ENCODE results near the gene GOLGA3. TPM values are rescaled to one million over a fixed set of nuclear protein-coding genes. Genes with fewer than 3 reads are reported as not detected.
"Not testable (repeated sequence)": the region's sequence is repeated elsewhere in the genome, so short reads cannot be mapped to it uniquely, and the experiment has no call there.

The GOLGA3 gene
- total and polyA plus RNA-seq, 2 donors from 2014 or later = 7.7 to 53.0 TPM

DNA sequence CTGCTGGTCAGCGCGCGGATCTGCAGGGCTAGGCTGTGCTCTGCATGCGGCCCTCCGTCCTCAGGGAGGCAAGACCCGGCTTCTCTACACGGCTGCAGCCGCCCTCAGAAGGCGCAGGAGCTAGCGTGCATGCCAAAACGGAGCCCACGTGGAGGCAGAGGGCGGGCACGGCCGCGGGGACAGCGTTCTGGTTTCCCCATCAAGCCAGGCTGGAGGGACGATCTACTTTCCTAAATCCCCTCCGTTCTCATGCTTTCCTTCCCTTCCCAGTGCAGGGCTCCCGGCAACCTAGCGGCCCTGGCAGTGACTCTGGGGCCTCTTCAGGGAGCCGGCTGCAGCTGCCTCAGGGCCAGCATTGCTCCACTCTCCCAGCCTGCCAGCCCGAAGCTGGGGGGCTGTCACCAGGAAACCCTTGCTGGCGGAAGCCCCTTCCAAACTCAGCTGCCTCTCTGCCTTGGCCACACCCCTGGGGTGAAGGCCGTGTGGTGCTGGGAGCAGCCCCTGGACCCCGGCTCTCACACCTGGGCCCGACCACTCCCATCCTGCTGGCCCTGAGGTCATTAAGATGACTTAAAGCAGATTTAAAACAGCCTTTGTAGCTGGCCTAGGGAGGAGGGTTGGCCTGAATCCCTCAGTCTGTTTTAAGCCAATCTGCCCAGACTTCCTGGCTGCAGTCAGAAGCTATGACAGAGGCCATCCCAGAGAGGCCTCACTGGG, 9.2 kb upstream of the GOLGA3 start:
- TF ChIP-seq, protein P1, sequence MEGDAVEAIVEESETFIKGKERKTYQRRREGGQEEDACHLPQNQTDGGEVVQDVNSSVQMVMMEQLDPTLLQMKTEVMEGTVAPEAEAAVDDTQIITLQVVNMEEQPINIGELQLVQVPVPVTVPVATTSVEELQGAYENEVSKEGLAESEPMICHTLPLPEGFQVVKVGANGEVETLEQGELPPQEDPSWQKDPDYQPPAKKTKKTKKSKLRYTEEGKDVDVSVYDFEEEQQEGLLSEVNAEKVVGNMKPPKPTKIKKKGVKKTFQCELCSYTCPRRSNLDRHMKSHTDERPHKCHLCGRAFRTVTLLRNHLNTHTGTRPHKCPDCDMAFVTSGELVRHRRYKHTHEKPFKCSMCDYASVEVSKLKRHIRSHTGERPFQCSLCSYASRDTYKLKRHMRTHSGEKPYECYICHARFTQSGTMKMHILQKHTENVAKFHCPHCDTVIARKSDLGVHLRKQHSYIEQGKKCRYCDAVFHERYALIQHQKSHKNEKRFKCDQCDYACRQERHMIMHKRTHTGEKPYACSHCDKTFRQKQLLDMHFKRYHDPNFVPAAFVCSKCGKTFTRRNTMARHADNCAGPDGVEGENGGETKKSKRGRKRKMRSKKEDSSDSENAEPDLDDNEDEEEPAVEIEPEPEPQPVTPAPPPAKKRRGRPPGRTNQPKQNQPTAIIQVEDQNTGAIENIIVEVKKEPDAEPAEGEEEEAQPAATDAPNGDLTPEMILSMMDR (IDR thresholded peaks at IDR 0.05; ENCODE audit: borderline replicate concordance, extremely low read depth, insufficient read depth) = no peak
- Histone ChIP-seq H3K4me1 (ENCODE audit: control insufficient read depth in 2 of 3, insufficient read depth in 2 of 3, low read depth in 1 of 3, low read length in 3 of 3) (no peaks in the 10 kb centered on the region), H3K36me3 (ENCODE audit: control insufficient read depth in 2 of 3, insufficient read depth in 3 of 3, low read length in 3 of 3) (peaks cover 0 to 22% (median 14%) of the 10 kb centered on the region in 3 donors), H3K9me3 (ENCODE audit: control insufficient read depth in 2 of 3, insufficient read depth in 1 of 3, low read length in 3 of 3) (no peaks in the 10 kb centered on the region), H3K27ac (ENCODE audit: low read depth in 2 of 2, low read length in 2 of 2) (no peak overlapping the region), H3K4me3 (ENCODE audit: low read length in 3 of 3) (no peak overlapping the region), H3K27me3 (ENCODE audit: control insufficient read depth, insufficient read depth, low read length) (no peaks in the 10 kb centered on the region), H3K9ac (ENCODE audit: low read length in 3 of 3) (no peak overlapping the region)
- no peak for FAIRE-seq
- peak in 1 of 5 donors; percentile 21 for DNase-seq
- intact Hi-C loops (cut with DNase I) = no loop called here

DNA sequence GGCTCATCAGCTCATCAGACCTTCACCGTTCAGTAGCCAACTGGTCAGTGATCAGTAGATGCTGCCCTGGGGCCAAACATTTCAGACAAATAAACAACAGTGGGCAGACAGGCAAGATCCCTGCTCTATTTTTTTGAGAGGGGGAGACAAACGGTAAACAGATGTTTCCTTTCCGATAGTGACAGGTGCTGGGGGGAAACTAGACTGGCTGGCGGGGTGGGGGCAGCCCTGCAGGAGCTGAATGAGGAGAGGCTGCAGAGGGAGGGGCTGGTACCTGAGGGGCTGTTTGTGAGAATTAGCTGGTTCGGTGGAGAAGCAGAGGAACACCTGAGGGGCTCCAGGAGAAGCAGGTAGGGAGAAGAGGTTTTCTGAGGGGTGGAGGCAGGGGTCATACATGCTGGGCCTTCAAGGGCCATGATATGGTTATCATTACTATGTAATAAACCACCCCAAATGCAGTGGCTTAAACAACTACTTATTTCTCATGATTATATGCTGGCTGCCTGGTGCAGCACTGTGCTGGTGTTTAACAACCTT, 8.2 kb upstream of the GOLGA3 start:
- no peak for FAIRE-seq
- H3K27me3 ChIP-seq (ENCODE audit: control insufficient read depth, insufficient read depth, low read length) = no peaks in the 10 kb centered on the region
- H3K27ac ChIP-seq (ENCODE audit: low read depth in 2 of 2, low read length in 2 of 2) = no peak overlapping the region
- peaks cover 0 to 16% (median 7%) of the 10 kb centered on the region in 3 donors for H3K36me3 ChIP-seq (ENCODE audit: control insufficient read depth in 2 of 3, insufficient read depth in 3 of 3, low read length in 3 of 3)
- DNase-seq = no peak
- H3K4me3 ChIP-seq (ENCODE audit: low read length in 3 of 3) = no peak overlapping the region
- TF ChIP-seq, protein P1 (IDR thresholded peaks at IDR 0.05; ENCODE audit: borderline replicate concordance, extremely low read depth, insufficient read depth) = no peak
- H3K9ac ChIP-seq (ENCODE audit: low read length in 3 of 3) = no peak overlapping the region
- H3K4me1 ChIP-seq (ENCODE audit: control insufficient read depth in 2 of 3, insufficient read depth in 2 of 3, low read depth in 1 of 3, low read length in 3 of 3) = no peaks in the 10 kb centered on the region
- intact Hi-C loops (cut with DNase I) = no loop called here
- H3K9me3 ChIP-seq (ENCODE audit: control insufficient read depth in 2 of 3, insufficient read depth in 1 of 3, low read length in 3 of 3) = no peaks in the 10 kb centered on the region

DNA sequence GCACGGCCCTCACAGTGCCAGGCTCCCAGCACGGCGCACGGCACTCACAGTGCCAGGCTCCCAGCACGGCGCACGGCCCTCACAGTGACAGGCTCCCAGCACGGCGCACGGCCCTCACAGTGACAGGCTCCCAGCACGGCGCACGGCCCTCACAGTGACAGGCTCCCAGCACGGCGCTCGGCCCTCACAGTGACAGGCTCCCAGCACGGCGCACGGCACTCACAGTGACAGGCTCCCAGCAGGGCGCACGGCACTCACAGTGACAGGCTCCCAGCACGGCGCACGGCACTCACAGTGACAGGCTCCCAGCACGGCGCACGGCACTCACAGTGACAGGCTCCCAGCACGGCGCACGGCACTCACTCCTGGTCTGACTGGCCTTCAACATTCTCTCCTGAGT, 7.6 kb upstream of the GOLGA3 start:
- H3K4me1 ChIP-seq (ENCODE audit: control insufficient read depth in 2 of 3, insufficient read depth in 2 of 3, low read depth in 1 of 3, low read length in 3 of 3); H3K9ac ChIP-seq (ENCODE audit: low read length in 3 of 3); intact Hi-C loops (cut with DNase I); H3K27ac ChIP-seq (ENCODE audit: low read depth in 2 of 2, low read length in 2 of 2); DNase-seq; H3K4me3 ChIP-seq (ENCODE audit: low read length in 3 of 3); FAIRE-seq; H3K9me3 ChIP-seq (ENCODE audit: control insufficient read depth in 2 of 3, insufficient read depth in 1 of 3, low read length in 3 of 3); H3K27me3 ChIP-seq (ENCODE audit: control insufficient read depth, insufficient read depth, low read length): not testable (repeated sequence)
- H3K36me3 ChIP-seq (ENCODE audit: control insufficient read depth in 2 of 3, insufficient read depth in 3 of 3, low read length in 3 of 3) = peaks cover 0 to 13% (median 7%) of the 10 kb centered on the region in 3 donors

DNA sequence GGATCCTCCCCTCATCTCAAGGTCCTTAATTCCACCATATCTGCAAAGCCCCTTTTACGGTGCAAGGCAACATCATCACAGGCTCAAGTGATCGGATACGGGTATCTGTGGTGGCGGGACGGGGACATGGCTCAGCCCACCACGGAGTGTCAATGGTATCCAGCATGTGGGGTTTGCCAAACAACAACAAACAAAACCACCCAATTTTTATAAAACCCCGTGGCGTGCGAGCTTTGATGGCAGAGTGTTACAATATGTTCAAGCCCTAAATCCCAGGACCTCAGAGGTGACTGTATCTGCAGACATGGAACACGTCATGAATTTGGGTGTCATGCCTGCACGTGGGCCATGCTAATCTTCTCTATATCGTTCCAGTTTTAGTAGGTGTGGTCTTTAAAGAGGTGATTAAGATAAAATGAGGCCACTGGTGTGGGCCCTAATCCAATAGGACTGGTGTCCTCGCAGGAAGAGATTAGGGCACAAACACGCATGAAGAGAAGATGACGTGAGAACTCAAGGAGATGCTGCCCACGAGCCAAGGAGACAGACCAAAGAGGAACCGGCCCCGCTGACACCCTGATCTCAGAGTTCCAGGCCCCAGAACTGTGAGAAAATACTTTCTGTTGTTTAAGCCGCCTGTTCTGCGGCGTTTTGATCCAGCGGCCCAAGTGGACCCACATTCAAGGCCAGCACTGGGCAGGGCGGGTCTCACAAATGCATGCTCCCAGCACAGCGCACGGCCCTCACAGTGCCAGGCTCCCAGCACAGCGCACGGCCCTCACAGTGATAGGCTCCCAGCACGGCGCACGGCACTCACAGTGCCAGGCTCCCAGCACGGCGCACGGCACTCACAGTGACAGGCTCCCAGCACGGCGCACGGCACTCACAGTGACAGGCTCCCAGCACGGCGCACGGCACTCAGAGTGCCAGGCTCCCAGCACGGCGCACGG, 6.7 kb upstream of the GOLGA3 start:
- peaks cover 0 to 8% (median 5%) of the 10 kb centered on the region in 3 donors for H3K36me3 ChIP-seq (ENCODE audit: control insufficient read depth in 2 of 3, insufficient read depth in 3 of 3, low read length in 3 of 3)
- H3K27ac ChIP-seq (ENCODE audit: low read depth in 2 of 2, low read length in 2 of 2) = no peak overlapping the region
- TF ChIP-seq, protein P1 (IDR thresholded peaks at IDR 0.05; ENCODE audit: borderline replicate concordance, extremely low read depth, insufficient read depth) = no peak
- no peak overlapping the region for H3K9ac ChIP-seq (ENCODE audit: low read length in 3 of 3)
- H3K4me1 ChIP-seq (ENCODE audit: control insufficient read depth in 2 of 3, insufficient read depth in 2 of 3, low read depth in 1 of 3, low read length in 3 of 3) = no peaks in the 10 kb centered on the region
- intact Hi-C loops (cut with DNase I) = no loop called here
- H3K27me3 ChIP-seq (ENCODE audit: control insufficient read depth, insufficient read depth, low read length) = no peaks in the 10 kb centered on the region
- no peak for FAIRE-seq
- H3K4me3 ChIP-seq (ENCODE audit: low read length in 3 of 3) = no peak overlapping the region
- no peak for DNase-seq
- H3K9me3 ChIP-seq (ENCODE audit: control insufficient read depth in 2 of 3, insufficient read depth in 1 of 3, low read length in 3 of 3) = no peaks in the 10 kb centered on the region
